GM19193 (cell line): ENCODE results near the gene ZC3H7B.

Experiments used
- POLR2A ChIP-seq: IDR thresholded peaks from 4 replicates; pipeline ENCODE4 v1.6.1; 2011; ENCODE audit not compliant: insufficient read depth, insufficient read length; ENCODE audit errors: extremely low read depth

The ZC3H7B gene

GRCh38 chr22:41353862-41354575, 52.7 kb downstream of the ZC3H7B start:
- no peak for TF ChIP-seq POLR2A

GRCh38 chr22:41354979-41355378, 53.7 kb downstream of the ZC3H7B start:
- no peak for TF ChIP-seq POLR2A

DNA sequence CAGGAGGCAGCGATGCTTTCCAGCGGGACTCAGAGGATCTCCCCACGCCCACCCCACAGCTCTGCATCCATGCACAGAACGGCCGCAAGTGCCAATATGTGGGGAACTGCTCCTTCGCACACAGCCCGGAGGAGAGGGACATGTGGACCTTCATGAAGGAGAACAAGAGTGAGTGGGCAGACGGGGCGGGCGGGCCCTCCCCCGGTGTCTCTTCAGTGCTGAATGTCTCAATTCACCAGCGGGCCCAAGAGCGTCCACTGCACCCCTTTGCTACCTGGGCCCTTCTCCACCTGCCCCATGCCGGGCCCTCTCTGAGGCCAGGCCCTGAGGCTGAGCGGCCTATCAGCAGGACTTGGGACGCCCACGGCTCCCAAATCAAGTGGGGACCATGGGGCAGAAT, 54.6 kb downstream of the ZC3H7B start:
- no peak for TF ChIP-seq POLR2A

GRCh38 chr22:41356430-41357028, 55.2 kb downstream of the ZC3H7B start:
- TF ChIP-seq POLR2A: no peak

GRCh38 chr22:41357191-41357590, 55.9 kb downstream of the ZC3H7B start:
- no peak for TF ChIP-seq POLR2A

DNA sequence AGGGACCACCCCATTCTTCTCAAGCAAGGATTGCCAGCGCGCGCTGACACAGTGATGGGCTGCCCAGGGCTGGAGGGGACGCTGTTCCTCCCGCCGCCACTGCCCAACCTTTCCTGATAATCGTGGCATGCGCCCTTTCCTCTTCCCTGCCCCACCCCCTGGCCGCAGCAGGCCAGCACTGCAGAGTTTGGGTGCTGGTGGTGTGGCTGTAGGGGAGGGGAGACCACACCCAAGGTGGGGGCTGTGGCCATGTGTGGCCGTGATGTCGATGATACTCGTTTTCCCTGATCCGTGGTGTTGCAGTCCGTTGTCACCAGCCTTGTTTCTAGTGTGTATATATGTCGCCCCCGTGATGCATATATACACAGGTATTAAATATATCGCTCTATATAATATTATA, 57.6 kb downstream of the ZC3H7B start:
- no peak for TF ChIP-seq POLR2A

DNA sequence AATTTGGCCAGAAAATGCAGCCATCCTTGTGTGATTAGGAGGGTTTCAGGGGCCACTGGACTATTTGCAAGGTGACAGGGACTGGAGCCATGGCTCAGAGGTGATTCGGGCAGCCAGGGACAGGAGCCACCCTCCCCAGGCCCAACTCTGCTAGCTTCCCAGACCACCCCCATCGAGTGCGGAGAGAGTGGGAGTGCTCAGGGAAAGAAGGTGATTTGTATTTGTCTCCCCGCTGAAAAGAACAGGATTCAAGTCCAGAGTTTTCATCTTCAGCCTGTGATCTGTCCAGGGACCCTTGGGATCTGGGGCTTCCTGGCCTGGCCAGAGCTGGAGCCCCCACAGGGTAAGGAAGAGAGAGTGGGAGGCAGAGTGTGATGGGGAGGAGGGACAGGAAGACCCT, 58.1 kb downstream of the ZC3H7B start:
- TF ChIP-seq POLR2A: no peak

GRCh38 chr22:41360126-41360525, 58.8 kb downstream of the ZC3H7B start:
- TF ChIP-seq POLR2A: no peak

GRCh38 chr22:41361716-41362310, 60.5 kb downstream of the ZC3H7B start:
- TF ChIP-seq POLR2A: no peak

DNA sequence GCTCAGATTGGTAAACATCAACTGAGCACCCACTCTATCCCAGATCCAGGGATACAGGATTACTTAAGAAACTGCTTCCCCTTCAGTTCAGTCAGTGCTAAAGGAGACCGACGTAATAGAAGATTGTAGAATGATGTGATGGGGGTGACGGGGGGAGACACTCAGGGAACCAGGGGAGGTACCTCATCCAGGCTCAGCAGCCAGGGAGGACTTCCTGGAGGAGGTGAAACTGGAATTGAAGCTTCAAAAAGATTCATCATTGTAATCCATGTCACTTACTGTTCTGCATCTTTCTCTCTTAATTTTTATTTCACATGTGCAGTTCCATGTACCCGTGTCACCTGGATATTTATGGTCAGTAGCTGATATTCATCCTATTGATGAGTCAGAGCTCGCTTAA, 61.3 kb downstream of the ZC3H7B start:
- no peak for TF ChIP-seq POLR2A

DNA sequence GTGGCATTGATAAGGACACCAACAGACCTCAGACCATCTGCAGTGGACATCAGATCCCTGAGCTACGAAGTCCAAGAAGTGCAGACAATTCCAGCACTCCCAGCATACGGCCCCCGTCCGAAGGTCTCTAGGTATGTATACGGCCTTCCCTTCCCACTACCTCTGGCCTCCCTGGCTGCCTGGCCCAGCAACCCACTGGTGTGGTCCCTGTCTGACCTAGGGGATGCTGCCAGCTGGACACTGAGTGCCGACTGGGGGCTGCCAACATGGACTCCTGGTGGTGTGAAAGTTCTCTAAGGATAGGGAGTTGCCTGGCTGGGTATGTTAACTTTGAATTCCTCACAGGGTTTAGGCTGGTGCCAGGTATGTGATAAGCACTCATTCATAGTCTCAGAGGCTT, 62.9 kb downstream of the ZC3H7B start:
- TF ChIP-seq POLR2A: no peak

- TF ChIP-seq POLR2A: no peak
Observed at GRCh38 chr22:41364955-41365354, 63.6 kb downstream of the ZC3H7B start.

DNA sequence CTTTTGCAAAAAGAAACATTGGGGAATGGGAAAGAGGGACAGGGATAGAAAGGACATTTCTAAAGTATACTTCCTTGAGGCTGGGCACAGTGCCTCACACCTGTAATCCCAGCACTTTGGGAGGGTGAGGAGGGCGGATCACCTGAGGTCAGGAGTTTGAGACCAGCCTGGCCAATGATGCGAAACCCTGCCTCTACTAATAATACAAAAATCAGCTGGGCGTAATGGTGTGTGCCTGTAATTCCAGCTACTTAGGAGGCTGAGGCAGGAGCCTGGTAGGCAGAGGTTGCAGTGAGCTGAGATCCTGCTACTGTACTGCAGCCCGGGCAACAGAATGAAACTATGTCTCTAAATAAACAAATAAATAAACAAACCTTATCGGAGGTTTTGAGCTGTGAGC, 64.1 kb downstream of the ZC3H7B start:
- TF ChIP-seq POLR2A: no peak

DNA sequence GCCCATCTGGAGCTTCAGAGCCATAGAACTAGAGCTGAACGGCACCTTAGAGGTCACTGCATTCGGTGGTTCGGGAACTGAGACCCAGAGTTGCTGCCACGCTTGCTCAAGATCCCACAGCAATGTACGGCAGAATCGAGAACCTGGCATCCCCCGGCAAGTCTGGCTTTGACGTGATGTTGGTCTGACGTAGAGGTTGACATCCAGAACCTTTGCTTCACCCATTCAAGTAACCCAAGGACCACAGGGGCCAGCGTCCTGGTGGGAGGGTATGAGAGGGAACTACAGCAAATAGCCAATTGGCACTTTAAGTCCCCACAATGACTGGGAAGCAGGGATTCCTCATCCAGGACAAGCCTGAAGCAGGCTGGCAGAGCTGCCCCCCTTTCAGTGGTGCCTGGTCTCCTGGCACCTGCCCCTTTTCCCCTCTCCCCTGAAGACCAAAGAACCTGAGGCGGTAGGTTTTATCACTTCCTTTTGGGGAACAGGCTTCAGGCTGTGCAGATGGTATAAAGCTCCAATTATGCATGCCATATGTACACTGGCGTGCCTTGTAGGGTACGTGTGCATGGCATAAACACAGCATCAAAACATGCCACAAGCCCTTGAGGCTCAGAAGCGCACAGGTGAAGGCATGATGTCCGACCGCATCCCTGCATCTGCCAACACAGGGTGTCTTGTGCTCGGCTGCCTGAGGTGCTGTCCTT, 65.2 kb downstream of the ZC3H7B start:
- TF ChIP-seq POLR2A: no peak

GRCh38 chr22:41367039-41367679, 65.8 kb downstream of the ZC3H7B start:
- TF ChIP-seq POLR2A: no peak
